Measurements from ENCODE around the gene POLR3K. TPM values are rescaled to one million over a fixed set of nuclear protein-coding genes. Genes with fewer than 3 reads are reported as not detected.

Gene POLR3K
- total RNA-seq, 1 donor: 5.6 TPM

DNA sequence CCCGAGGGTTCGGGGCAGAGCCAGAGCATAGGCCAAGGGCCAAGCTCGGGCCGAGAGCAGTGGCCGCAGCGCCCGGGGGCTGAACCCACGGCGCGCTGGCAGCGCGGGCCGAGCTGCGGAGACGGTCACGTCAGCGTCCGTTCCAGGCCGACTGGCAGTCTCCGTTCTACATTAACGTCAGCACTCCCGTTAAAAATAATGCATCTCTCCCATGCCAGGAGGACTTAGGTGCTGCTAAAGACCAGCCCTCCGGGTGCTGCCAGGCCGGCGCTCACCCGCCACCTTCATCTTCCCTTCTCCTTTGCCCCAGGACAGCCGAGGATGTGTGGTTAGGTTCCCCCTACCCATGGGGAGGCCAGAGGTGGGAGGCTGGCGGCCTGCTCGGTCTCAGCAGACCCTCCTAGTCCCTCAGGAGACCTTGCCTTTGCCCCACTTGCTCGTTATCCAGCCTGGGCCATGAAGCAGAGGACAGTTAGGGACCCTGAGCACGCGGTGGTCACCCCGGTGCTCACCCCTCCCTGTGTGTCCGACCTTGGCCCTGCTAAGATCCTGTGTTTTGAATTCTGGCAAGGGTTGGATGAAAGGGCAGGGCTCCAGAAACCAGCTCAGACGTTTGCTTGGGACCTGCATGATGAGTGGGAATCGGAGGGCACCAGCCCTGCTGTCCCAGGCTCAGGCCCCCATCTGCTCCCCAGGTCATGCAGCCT is 25.2 kb upstream of the POLR3K start:
- peak overlapping the region; percentile 68 for H3K4me3 ChIP-seq (ENCODE audit: low read depth, low read length)
- TF ChIP-seq, protein P1, sequence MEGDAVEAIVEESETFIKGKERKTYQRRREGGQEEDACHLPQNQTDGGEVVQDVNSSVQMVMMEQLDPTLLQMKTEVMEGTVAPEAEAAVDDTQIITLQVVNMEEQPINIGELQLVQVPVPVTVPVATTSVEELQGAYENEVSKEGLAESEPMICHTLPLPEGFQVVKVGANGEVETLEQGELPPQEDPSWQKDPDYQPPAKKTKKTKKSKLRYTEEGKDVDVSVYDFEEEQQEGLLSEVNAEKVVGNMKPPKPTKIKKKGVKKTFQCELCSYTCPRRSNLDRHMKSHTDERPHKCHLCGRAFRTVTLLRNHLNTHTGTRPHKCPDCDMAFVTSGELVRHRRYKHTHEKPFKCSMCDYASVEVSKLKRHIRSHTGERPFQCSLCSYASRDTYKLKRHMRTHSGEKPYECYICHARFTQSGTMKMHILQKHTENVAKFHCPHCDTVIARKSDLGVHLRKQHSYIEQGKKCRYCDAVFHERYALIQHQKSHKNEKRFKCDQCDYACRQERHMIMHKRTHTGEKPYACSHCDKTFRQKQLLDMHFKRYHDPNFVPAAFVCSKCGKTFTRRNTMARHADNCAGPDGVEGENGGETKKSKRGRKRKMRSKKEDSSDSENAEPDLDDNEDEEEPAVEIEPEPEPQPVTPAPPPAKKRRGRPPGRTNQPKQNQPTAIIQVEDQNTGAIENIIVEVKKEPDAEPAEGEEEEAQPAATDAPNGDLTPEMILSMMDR (IDR thresholded peaks at IDR 0.05; ENCODE audit: insufficient read depth, low read depth, low read length): no peak
- DNase-seq (ENCODE audit: low read depth): peak; percentile 73

DNA sequence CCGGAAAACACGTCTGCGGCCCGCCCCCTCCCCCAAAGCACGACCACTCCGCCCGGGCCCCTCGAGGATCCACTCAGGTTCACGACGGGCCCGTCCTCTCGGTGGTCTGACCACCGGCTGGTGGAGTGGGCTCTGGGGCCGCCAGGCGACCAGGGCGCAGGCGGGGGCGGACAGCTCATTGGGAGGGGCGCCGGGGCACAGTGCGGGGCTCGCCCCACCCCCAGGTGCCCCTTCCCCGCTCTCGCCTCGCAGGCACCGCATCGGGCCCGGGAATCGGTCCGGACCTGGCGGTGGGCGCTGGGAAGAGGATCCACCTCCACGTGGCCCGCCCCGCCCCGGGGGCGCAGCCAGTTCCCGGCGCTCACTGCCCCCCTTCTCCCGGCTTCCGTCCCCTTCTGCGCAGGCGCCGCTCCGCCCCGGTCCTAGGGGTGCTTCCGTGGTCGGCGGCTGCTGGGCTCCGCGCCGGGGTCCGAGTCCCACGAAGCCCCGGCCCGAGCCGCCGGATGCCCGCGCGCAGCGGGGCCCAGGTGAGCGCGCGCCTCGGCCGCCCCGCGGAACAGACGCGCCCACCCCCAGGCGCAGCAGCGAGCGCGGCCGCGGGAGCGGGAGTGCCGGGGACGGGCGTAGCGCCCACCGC is 24.5 kb upstream of the POLR3K start, which contains the start of gene MPG:
Gene MPG (plus strand): TSS at position 419 of the 637 bp plus-strand sequence. CDS start 85 bp downstream, at position 504.
- DNase-seq (ENCODE audit: low read depth): peak; percentile 82
- peak within 1 kb of the TSS; percentile 68 for H3K4me3 ChIP-seq (ENCODE audit: low read depth, low read length)
- TF ChIP-seq, protein P1 (IDR thresholded peaks at IDR 0.05; ENCODE audit: insufficient read depth, low read depth, low read length): no peak

DNA sequence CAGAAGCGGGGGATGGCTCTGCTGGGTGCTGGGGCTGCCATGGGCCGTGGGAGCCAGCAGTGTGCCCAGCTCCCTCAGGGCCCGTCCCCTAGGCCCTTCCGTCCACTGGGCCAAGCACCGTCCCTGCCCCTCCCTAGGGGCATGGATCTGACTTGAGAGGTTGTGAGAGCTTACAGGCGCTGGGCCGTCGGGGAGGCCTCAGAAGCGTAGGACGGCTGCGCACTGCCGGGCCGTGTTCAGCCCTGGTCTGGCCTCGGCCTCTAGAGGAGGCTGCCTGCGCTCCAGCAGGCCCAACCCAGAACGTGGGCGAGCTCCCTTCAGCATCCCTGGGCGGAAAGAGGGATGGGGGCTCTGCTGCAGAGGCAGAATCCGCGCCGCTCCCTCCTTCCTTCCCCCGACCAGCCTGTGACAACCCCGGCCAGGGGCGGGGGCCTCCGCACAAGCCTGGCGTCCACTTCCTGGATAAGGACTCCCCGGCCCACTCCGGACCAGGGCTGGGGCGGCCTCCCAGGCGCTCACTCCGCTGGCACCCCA is 23.9 kb upstream of the POLR3K start:
- peak overlapping the region; percentile 68 for H3K4me3 ChIP-seq (ENCODE audit: low read depth, low read length)
- TF ChIP-seq, protein P1 (IDR thresholded peaks at IDR 0.05; ENCODE audit: insufficient read depth, low read depth, low read length): no peak
- DNase-seq (ENCODE audit: low read depth): peak; percentile 69

DNA sequence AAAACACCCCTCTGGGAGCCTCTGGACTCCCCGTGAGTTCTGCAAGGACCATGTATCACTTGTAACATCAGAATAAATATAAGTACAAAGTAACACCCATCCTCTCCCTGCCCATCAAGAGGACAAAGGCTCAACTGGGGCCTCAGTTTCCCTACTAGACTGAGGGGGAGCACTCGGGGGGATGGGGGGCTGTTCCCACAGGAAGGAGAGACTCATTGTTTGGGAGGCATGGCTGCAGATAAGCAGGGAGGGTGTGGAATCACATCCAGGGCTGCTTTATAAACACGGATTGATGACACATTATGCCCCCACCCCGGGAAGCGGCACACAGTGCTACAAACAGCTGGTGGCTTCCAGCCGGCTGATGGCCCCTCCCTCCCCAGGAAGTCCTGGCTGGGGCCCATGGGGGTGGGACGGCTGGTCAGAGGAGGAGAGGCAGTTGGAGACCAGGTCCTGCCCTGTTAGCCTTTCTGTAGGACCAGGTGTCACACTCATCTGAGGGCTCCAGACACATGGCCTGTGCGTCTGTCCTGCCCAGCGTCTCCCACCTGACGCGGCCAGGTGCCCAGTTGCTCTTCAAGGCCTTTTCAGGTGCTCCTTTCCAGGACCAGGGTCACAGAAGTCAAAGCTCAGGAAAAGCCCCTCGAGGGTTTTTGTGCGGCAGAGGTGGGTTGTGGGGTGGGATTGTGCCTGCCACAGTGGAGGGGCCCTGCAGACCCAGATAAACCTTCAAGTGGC is 23.3 kb upstream of the POLR3K start:
- DNase-seq (ENCODE audit: low read depth): peak; percentile 93
- H3K4me3 ChIP-seq (ENCODE audit: low read depth, low read length): peak overlapping the region; percentile 68
- TF ChIP-seq, protein P1 (IDR thresholded peaks at IDR 0.05; ENCODE audit: insufficient read depth, low read depth, low read length): no peak

DNA sequence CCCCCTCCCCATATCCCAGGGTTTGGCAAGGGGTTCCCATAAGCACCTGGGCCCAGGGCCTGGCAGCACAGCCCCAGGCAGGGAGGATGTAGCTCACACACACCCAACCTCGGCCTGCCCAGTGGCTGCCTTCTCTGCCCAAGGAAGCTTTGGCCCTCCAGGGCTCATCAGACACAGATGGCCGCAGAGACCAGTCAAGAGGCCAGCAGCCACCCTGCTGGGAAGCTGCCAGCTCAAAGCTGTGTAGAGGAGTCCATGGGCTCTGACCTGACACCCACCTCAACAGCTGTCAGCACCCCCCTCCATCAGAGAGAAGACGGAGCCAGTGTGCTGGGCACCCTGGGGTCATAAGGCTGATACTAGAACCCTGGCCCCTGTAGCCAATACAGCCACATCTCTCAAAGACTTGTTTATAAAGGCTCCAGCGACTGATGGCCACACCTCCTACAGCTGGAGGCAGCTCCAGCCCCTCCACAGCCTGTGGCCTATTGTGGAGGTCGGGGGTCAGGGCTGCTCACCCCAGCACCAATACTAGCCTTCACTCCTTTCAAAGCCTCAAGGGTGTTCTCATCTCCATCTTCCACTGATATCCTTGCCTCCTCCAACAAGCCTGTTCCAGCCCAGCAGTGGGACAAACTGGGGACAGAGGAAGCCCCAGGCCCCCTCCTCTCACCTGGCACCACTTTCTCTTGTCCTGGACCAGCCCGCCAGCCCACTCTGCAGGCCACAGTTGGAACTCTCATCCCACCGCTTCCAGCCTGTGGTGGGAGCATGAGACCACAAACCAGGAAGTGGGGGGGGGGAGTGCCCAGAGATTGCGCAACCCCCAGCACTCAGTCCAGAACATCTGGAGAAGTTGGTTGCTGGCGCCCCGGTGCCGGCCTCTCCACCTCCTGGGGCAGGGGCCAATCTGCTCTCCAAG is 22.4 kb upstream of the POLR3K start:
- peak; percentile 97 for DNase-seq (ENCODE audit: low read depth)
- H3K4me3 ChIP-seq (ENCODE audit: low read depth, low read length): peak overlapping the region; percentile 68
- TF ChIP-seq, protein P1 (IDR thresholded peaks at IDR 0.05; ENCODE audit: insufficient read depth, low read depth, low read length): peak; percentile 62

Measured in fibroblast of villous mesenchyme (primary cell).